ENCODE data around the gene PPHLN1. TPM values are rescaled to one million over a fixed set of nuclear protein-coding genes. Genes with fewer than 3 reads are reported as not detected.

Gene PPHLN1
- total RNA-seq, 4 donors from 2014 or later, result 32.7 to 52.3 (median 43.5) TPM

- in situ Hi-C loops (cut with MboI; ENCODE audit: low sequenced_read_pairs in 4 of 4), result no loop called here
- DNase-seq (no peak), ATAC-seq (no peak)
- H3K4me3 ChIP-seq, result no peak overlapping the region
- H3K4me1 ChIP-seq, result no peaks in the 10 kb centered on the region
- intact Hi-C loops (cut with DNase I; ENCODE audit: low total_unique reads), result no loop called here
- no peaks in the 10 kb centered on the region for H3K9me3 ChIP-seq
- no peaks in the 10 kb centered on the region for H3K27me3 ChIP-seq
- H3K27ac ChIP-seq, result no peak overlapping the region
- H3K36me3 ChIP-seq, result no peaks in the 10 kb centered on the region
- TF ChIP-seq CTCF (IDR thresholded peaks at IDR 0.05 in 4 of 5, conservative IDR thresholded peaks at IDR 0.05 in 1 of 5) (no peak), POLR2A (IDR thresholded peaks at IDR 0.05) (no peak)
Measured at GRCh38 chr12:42474391-42474790, 148.4 kb downstream of the PPHLN1 start.

DNA sequence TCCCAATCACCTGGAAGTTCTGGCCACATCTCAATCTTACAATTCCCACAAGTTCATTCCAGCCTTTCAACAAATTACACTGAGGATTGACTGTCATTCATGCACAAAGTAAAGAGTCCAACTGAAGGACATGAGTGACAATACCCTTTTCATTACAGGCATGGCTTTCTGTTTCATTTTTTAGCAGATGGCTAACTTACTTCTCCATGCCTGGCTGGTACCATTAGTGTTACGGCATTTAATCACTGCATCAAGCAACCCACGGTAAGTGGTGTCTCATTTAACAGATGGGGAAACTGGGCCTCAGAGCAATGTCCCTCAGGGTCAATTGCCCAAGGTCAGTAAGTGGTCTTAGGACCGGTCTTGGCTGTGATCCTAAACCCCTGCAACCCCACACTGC lies 149.1 kb downstream of the PPHLN1 start:
- in situ Hi-C loops (cut with MboI; ENCODE audit: low sequenced_read_pairs in 4 of 4) (loop anchor here (25.0 kb wide), 3 partner anchors 112 to 862 kb away; partner anchors contain the start of gene PRICKLE1 (in 1 of the 4)), intact Hi-C loops (cut with DNase I; ENCODE audit: low total_unique reads) (no loop called here)
- DNase-seq (no peak), ATAC-seq (no peak)
- no peak overlapping the region for H3K27ac ChIP-seq
- H3K27me3 ChIP-seq, result no peaks in the 10 kb centered on the region
- no peaks in the 10 kb centered on the region for H3K36me3 ChIP-seq
- no peaks in the 10 kb centered on the region for H3K4me1 ChIP-seq
- no peak overlapping the region for H3K4me3 ChIP-seq
- TF ChIP-seq CTCF (IDR thresholded peaks at IDR 0.05 in 4 of 5, conservative IDR thresholded peaks at IDR 0.05 in 1 of 5), result no peak
- no peak for TF ChIP-seq POLR2A (IDR thresholded peaks at IDR 0.05)
- H3K9me3 ChIP-seq, result no peaks in the 10 kb centered on the region

DNA sequence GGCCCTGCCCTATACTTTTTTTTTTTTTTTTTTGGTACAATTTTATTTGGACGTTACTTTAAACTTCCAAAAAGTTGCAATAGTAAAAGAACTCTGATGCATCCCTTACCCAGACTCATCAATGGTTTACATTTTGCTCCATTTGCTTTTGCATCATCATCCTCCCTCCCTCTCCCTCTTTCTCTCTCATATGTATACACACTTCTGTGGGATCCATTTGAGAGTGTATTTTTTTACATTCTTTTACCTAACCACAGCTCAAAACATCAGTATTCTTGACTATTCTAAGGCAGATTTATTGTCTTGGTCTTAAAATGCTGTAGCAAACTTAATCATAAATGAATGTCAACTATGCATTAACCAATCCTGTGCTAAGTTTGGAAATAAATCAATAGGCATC lies 152.0 kb downstream of the PPHLN1 start:
- H3K27me3 ChIP-seq, result no peaks in the 10 kb centered on the region
- H3K4me1 ChIP-seq, result peaks cover 0 to 12% of the 10 kb centered on the region in 2 donors
- ATAC-seq (no peak), DNase-seq (no peak)
- H3K36me3 ChIP-seq, result no peaks in the 10 kb centered on the region
- H3K4me3 ChIP-seq, result no peak overlapping the region
- no peak for TF ChIP-seq CTCF (IDR thresholded peaks at IDR 0.05 in 4 of 5, conservative IDR thresholded peaks at IDR 0.05 in 1 of 5)
- no peak for TF ChIP-seq POLR2A (IDR thresholded peaks at IDR 0.05)
- in situ Hi-C loops (cut with MboI; ENCODE audit: low sequenced_read_pairs in 4 of 4), result loop anchor here (25.0 kb wide), 3 partner anchors 109 to 859 kb away; partner anchors contain the start of gene PRICKLE1 (in 1 of the 4)
- no peak overlapping the region for H3K27ac ChIP-seq
- intact Hi-C loops (cut with DNase I; ENCODE audit: low total_unique reads), result no loop called here
- H3K9me3 ChIP-seq, result no peaks in the 10 kb centered on the region

- H3K9me3 ChIP-seq, result no peaks in the 10 kb centered on the region
- no peak for TF ChIP-seq CTCF (IDR thresholded peaks at IDR 0.05 in 4 of 5, conservative IDR thresholded peaks at IDR 0.05 in 1 of 5)
- H3K4me3 ChIP-seq, result no peak overlapping the region
- in situ Hi-C loops (cut with MboI; ENCODE audit: low sequenced_read_pairs in 4 of 4), result loop anchor here (10.0 to 25.0 kb wide), 4 partner anchors 83 to 856 kb away; partner anchors contain the start of gene PRICKLE1 (in 1 of the 4)
- intact Hi-C loops (cut with DNase I; ENCODE audit: low total_unique reads), result loop anchor here (5.0 kb wide), 2 partner anchors 244 to 354 kb away; partner anchors contain the start of gene YAF2
- DNase-seq, result no peak
- H3K27me3 ChIP-seq, result no peaks in the 10 kb centered on the region
- peak overlapping the region in 3 of 4 donors; percentile 4 to 74 (median 38) for H3K27ac ChIP-seq
- peaks cover 0 to 12% of the 10 kb centered on the region in 2 donors for H3K4me1 ChIP-seq
- no peak for ATAC-seq
- no peaks in the 10 kb centered on the region for H3K36me3 ChIP-seq
Measured at GRCh38 chr12:42481368-42481767, 155.4 kb downstream of the PPHLN1 start.

Measured in gastrocnemius medialis (tissue), 4 donors.